Ectodermal cell (in vitro differentiated cells): ENCODE measurements around the gene ABLIM3.

Experiments used
- H3K27ac ChIP-seq: 2 replicates; pipeline ENCODE4 v1.7.0; 2013; ENCODE audit warnings: mild to moderate bottlenecking, low read depth, low read length; ENCODE audit not compliant: insufficient read depth, poor library complexity, severe bottlenecking
- H3K27me3 ChIP-seq: 2 replicates; pipeline ENCODE4 v1.7.0; 2013; ENCODE audit warnings: mild to moderate bottlenecking, low read length; ENCODE audit not compliant: insufficient read depth, control insufficient read depth, poor library complexity, severe bottlenecking
- H3K36me3 ChIP-seq: one replicate; pipeline ENCODE4 v1.7.0; 2013; ENCODE audit warnings: low read length; ENCODE audit not compliant: control insufficient read depth, insufficient read depth
- H3K4me1 ChIP-seq: one replicate; pipeline ENCODE4 v1.7.0; 2013; ENCODE audit warnings: low read length; ENCODE audit not compliant: control insufficient read depth, insufficient read depth
- H3K4me3 ChIP-seq: 2 replicates; pipeline ENCODE4 v1.7.0; 2013; ENCODE audit warnings: low read depth, low read length, control low read depth; ENCODE audit not compliant: insufficient read depth
- H3K9me3 ChIP-seq: 2 replicates; pipeline ENCODE4 v1.7.0; 2013; ENCODE audit warnings: mild to moderate bottlenecking, low read length, moderate library complexity; ENCODE audit not compliant: control insufficient read depth
- WGBS, 2 experiments: methylation state at CpG; one replicate each; pipeline ENCODE4 v1.1.7; 2013; ENCODE audit warnings: missing lambda C conversion rate in 2 of 2; 5-methylcytosine and 5-hydroxymethylcytosine counted together

Gene ABLIM3

GRCh38 chr5:149228618-149229297 is 87.5 kb downstream of the ABLIM3 start:
- H3K9me3 ChIP-seq: no peaks in the 10 kb centered on the region
- H3K36me3 ChIP-seq: no peaks in the 10 kb centered on the region
- no peaks in the 10 kb centered on the region for H3K27me3 ChIP-seq
- H3K4me1 ChIP-seq: no peaks in the 10 kb centered on the region
- no peak overlapping the region for H3K27ac ChIP-seq
- no peak overlapping the region for H3K4me3 ChIP-seq
- WGBS, 2 experiments: 76 to 82% methylated on average over 5 of the region's 5 CpGs

DNA sequence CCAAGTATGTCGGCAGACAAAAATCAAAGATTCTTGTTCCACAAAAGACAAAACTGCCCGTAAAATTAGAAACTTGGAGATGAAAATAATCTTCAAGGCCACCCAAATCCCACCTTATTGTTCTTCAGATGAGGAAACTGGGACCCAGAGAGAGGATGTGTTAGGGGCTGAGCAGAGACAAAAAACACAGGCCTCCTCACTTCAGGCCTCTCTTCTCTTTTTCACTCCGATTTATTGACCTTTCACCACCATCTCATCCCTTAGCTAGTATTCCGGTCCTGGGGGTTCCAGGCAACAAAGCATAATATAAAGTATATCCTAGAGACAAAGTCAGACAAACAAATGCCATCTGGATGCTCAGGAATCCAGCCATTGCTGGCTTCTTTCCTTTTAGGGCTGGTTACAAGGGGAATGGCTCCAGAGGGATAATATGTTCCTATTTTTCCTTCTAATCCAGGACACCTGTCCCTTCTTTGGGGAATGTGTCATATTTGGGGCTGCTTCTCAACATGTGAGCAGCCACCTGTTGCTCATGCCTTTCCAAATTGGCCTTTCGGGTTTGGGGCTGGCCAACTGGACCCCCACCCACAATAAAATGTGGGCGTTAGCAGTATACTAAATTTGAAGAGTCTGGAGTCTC is 88.1 kb downstream of the ABLIM3 start:
- Histone ChIP-seq H3K4me3 (no peak overlapping the region), H3K36me3 (no peaks in the 10 kb centered on the region), H3K9me3 (no peaks in the 10 kb centered on the region), H3K4me1 (no peaks in the 10 kb centered on the region), H3K27ac (no peak overlapping the region), H3K27me3 (no peaks in the 10 kb centered on the region)
- WGBS, 2 experiments: 78 to 79% methylated on average over 6 of the region's 6 CpGs

GRCh38 chr5:149235841-149236240 is 94.5 kb downstream of the ABLIM3 start:
- Histone ChIP-seq H3K4me3 (no peak overlapping the region), H3K4me1 (no peaks in the 10 kb centered on the region), H3K9me3 (no peaks in the 10 kb centered on the region), H3K27ac (no peak overlapping the region), H3K36me3 (no peaks in the 10 kb centered on the region), H3K27me3 (peaks cover 5% of the 10 kb centered on the region)

DNA sequence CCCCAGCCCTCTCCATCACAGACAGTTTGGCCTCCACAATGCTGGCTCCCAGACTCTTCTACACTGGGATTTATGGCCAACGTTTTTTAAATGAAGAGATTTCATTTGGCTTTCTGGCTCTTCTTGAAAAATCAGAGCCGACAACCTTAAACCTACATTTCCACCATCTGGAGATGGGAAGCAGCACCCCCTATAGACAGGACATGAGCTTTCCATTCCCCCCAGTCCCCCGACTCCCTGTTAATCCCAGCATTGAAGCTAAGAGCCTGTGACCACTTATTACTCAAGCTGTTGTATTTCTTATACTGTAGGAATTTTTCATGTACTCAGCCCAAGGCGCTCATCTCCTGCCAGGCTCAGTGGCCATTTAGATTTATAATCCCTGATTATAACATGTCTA is 96.4 kb downstream of the ABLIM3 start:
- Histone ChIP-seq H3K36me3 (no peaks in the 10 kb centered on the region), H3K27ac (no peak overlapping the region), H3K4me3 (no peak overlapping the region), H3K27me3 (peaks cover 5% of the 10 kb centered on the region), H3K4me1 (no peaks in the 10 kb centered on the region), H3K9me3 (no peaks in the 10 kb centered on the region)
- 59 to 70% methylated on average over 3 to 4 of the region's 4 CpGs for WGBS, 2 experiments

DNA sequence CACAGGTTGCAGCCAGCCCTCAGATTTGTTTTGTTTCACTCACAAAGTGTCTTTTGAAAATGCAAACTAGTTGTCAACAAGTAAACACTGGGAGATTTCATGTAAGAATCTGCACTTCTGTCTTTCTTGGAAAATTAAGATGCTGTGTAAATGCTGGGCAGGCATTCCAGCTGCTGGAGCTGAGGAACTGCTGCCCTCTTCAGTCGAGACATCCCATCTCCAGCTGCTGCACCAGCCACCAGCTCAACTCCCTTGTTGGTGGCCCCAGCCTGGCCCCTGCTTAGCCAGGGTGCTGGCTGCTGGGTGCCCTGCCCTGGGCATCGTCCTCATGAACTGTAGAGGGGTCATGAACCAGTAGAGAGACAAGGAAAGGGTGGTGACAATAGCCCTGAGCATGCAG is 97.2 kb downstream of the ABLIM3 start:
- H3K4me1 ChIP-seq: no peaks in the 10 kb centered on the region
- H3K4me3 ChIP-seq: no peak overlapping the region
- WGBS, 2 experiments: 30 to 42% methylated on average over 2 of the region's 2 CpGs
- no peaks in the 10 kb centered on the region for H3K9me3 ChIP-seq
- no peak overlapping the region for H3K27ac ChIP-seq
- H3K27me3 ChIP-seq: peaks cover 5% of the 10 kb centered on the region
- H3K36me3 ChIP-seq: no peaks in the 10 kb centered on the region

DNA sequence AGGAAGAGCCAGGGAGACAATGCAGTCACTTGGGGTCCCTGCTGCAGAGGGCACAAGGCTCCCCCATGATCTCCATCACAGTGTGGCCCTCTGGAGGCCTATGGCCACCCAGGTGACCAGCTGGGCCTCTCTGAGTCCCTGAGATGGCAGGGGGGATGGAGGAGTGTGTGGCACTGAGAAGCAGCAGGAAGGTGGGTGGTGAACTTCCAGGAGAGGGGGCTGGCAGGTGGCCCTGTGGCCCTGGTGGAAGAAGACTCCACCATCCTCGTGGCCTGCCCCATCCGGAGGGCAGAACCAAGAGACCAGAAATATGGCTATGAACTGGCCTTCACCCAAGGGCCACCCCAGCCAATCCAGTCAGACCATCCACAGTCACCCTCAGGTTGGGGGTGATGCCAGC is 98.6 kb downstream of the ABLIM3 start:
- Histone ChIP-seq H3K27me3 (peaks cover 5% of the 10 kb centered on the region), H3K27ac (no peak overlapping the region), H3K36me3 (no peaks in the 10 kb centered on the region), H3K9me3 (no peaks in the 10 kb centered on the region), H3K4me3 (no peak overlapping the region), H3K4me1 (no peaks in the 10 kb centered on the region)
- WGBS, 2 experiments: 88 to 97% methylated on average over 2 of the region's 2 CpGs

- 86 to 87% methylated on average over 13 of the region's 13 CpGs for WGBS, 2 experiments
- Histone ChIP-seq H3K36me3 (no peaks in the 10 kb centered on the region), H3K9me3 (no peaks in the 10 kb centered on the region), H3K27ac (no peak overlapping the region), H3K4me3 (no peak overlapping the region), H3K27me3 (peaks cover 5% of the 10 kb centered on the region), H3K4me1 (no peaks in the 10 kb centered on the region)
These were observed 99.2 kb downstream of the ABLIM3 start for GRCh38 chr5:149240354-149240998.

- WGBS, 2 experiments: 90 to 93% methylated on average over 3 of the region's 3 CpGs
- Histone ChIP-seq H3K9me3 (no peaks in the 10 kb centered on the region), H3K4me3 (no peak overlapping the region), H3K4me1 (no peaks in the 10 kb centered on the region), H3K27ac (no peak overlapping the region), H3K36me3 (no peaks in the 10 kb centered on the region), H3K27me3 (no peaks in the 10 kb centered on the region)
These were observed 101.0 kb downstream of the ABLIM3 start for GRCh38 chr5:149242339-149242738.

DNA sequence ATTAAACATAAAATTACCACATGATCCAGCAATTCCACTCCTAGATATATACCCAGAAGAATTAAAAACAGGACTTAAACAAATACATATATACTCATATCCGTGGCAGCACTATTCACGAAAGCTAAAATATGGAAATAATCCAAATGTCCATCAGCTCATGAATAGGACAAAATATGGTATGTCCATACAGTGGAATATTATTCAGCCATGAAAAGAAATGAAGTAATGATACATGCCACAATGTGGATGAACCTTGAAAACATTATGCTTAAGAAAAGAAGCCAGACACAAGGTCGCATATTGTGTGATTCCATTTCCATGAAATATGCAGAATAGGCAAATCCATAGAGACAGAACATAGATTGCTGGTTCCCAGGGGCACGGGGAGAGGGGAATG is 105.6 kb downstream of the ABLIM3 start:
- Histone ChIP-seq H3K9me3 (no peaks in the 10 kb centered on the region), H3K36me3 (no peaks in the 10 kb centered on the region), H3K27ac (no peak overlapping the region), H3K27me3 (no peaks in the 10 kb centered on the region), H3K4me1 (no peaks in the 10 kb centered on the region), H3K4me3 (no peak overlapping the region)
- WGBS, 2 experiments: 90 to 95% methylated on average over 4 of the region's 4 CpGs

- H3K4me1 ChIP-seq: no peaks in the 10 kb centered on the region
- H3K27me3 ChIP-seq: no peaks in the 10 kb centered on the region
- 90 to 92% methylated on average over 8 of the region's 8 CpGs for WGBS, 2 experiments
- H3K4me3 ChIP-seq: no peak overlapping the region
- H3K27ac ChIP-seq: no peak overlapping the region
- H3K36me3 ChIP-seq: no peaks in the 10 kb centered on the region
- H3K9me3 ChIP-seq: no peaks in the 10 kb centered on the region
These were observed 106.4 kb downstream of the ABLIM3 start for GRCh38 chr5:149247726-149248125.
